Activated CD8-positive, alpha-beta T cell treated with anti-CD3 and anti-CD28 coated beads, Interleukin-2, amount 10 ng/mL, durations not matched to agents 7 days and 5 days (primary cell): ENCODE data around the gene FAM168A. TPM values are rescaled to one million over a fixed set of nuclear protein-coding genes. Genes with fewer than 3 reads are reported as not detected.

ENCODE experiments used
- ATAC-seq: fragments of 150-1000 bp; cut with Tn5 transposase; one replicate; pipeline ENCODE4 v1.10.0; 2021; ENCODE audit warnings: moderate library complexity
- CTCF ChIA-PET: fragments of 350-600 bp; sonication (Branson Sonifier 250); formaldehyde crosslinking; loops from one replicate; lab custom pipeline; 2021; ENCODE audit warnings: antibody characterized with exemption; lab: Charles Lee
- POLR2A ChIA-PET: fragments of 350-600 bp; sonication (Branson Sonifier 250); formaldehyde crosslinking; loops from one replicate; lab custom pipeline; 2021; ENCODE audit warnings: antibody characterized with exemption; lab: Charles Lee
- DNase-seq: peaks from one replicate; pipeline ENCODE4 v3.0.0-alpha.2; 2020
- H3K27ac Mint-ChIP-seq: one replicate; pipeline ENCODE4 v1.8.0; 2021; ENCODE audit warnings: mild to moderate bottlenecking, mixed read lengths
- H3K27me3 Mint-ChIP-seq: one replicate; pipeline ENCODE4 v1.8.0; 2021; ENCODE audit warnings: low read depth, mixed read lengths
- H3K36me3 Mint-ChIP-seq: one replicate; pipeline ENCODE4 v1.8.0; 2021; ENCODE audit warnings: low read depth, mixed read lengths
- H3K4me1 Mint-ChIP-seq: one replicate; pipeline ENCODE4 v1.8.0; 2021; ENCODE audit warnings: low read depth, mixed read lengths
- H3K4me3 Mint-ChIP-seq: one replicate; pipeline ENCODE4 v1.8.0; 2021; ENCODE audit warnings: mild to moderate bottlenecking, mixed read lengths
- H3K9me3 Mint-ChIP-seq: one replicate; pipeline ENCODE4 v1.8.0; 2022; ENCODE audit warnings: mixed read lengths; ENCODE audit not compliant: insufficient read depth
- total RNA-seq, 2 experiments: library from RNA; stranded (reverse); gene quantifications; one replicate each; pipeline ENCODE4 v1.2.3, GENCODE V29; 2021

FAM168A gene
- total RNA-seq, 2 experiments from 2014 or later = 25.9 to 27.8 TPM

DNA sequence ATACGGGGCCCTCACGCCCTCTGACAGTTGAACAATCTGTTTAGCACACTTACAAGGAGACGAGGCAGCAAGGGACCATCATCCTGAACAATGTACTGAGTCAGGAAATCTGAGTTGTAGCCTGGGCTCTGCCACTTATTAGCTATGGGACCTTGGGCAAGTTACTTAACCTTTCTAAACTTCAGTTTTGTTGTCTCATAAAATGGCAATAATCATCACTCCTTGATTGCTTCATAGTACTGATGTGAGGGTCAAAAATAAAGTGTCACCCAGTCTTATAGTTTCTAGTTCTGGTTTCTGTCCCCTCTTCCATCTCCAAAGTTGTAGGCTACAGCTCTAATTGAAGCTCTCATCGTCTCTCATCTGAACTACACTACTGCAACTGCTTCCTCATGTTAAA lies 175.0 kb downstream of the FAM168A start:
- CTCF ChIA-PET = interaction anchor here (1.1 to 1.4 kb wide), 4 partner anchors 12 to 203 kb away, joined by 3 to 5 read pairs (median 4); no protein-coding TSS in a partner anchor

DNA sequence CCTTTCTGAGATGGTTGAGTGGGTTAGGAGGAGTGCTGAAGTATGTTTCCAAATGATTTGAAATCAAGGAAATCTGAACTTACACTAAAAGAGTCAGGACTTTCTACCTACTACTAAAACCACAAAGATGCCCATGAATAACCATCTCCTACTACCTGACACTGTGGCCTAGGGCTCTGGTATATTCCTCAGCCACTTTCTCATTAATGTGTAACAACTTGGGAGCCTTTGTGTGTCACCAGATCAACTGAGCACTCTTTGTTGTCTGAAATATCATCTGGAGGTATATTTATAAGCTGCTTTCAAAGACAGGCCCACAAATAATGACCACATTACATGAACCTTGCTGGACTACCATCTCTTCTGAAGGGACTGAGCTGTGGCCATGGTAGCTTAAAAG lies 177.8 kb downstream of the FAM168A start:
- Mint-ChIP-seq H3K27ac (no peak overlapping the region), H3K4me3 (no peak overlapping the region), H3K9me3 (no peaks in the 10 kb centered on the region), H3K27me3 (no peaks in the 10 kb centered on the region), H3K36me3 (peaks cover 12% of the 10 kb centered on the region), H3K4me1 (peaks cover 2% of the 10 kb centered on the region)
- CTCF ChIA-PET = interaction anchor here (1.0 kb wide), 1 partner anchor 9 kb away, joined by 3 read pairs; no protein-coding TSS in a partner anchor
- DNase-seq (no peak), ATAC-seq (no peak)
- POLR2A ChIA-PET = no interaction called here

More for the DNA sequence above, 175.0 kb downstream of the FAM168A start:
- POLR2A ChIA-PET = interaction anchor here (1.0 kb wide), 1 partner anchor 38 kb away, joined by 3 read pairs; no protein-coding TSS in a partner anchor
- Mint-ChIP-seq H3K27ac (no peak overlapping the region), H3K27me3 (no peaks in the 10 kb centered on the region), H3K4me3 (no peak overlapping the region), H3K4me1 (peaks cover under 1% of the 10 kb centered on the region), H3K9me3 (no peaks in the 10 kb centered on the region), H3K36me3 (peaks cover 6% of the 10 kb centered on the region)
- no peak for DNase-seq
- no peak for ATAC-seq

DNA sequence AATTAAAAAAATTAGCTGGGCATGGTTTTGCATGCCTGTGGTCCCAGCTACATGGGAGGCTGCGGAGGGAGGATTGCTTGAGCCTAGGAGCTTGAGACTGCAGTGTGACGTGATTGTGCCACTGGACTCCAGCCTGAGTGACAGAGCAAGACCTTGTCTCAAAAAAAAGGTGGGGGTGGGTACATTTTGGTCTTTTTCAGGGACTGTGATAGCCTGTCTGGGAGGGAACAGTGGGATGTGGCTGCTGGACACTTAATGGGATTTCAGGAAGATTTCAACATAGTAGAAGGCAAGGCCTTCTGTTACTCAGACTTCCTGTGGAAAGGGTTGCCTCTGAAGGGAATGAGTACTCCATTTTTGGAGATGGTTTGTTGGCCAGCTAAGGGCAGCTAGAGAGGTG lies 181.1 kb downstream of the FAM168A start:
- POLR2A ChIA-PET = no interaction called here
- DNase-seq (no peak), ATAC-seq (no peak)
- H3K4me1 Mint-ChIP-seq = peaks cover 12% of the 10 kb centered on the region
- no peaks in the 10 kb centered on the region for H3K27me3 Mint-ChIP-seq
- H3K4me3 Mint-ChIP-seq = no peak overlapping the region
- CTCF ChIA-PET = interaction anchor here (1.1 to 2.6 kb wide), 3 partner anchors 10 to 66 kb away, joined by 3 to 17 read pairs (median 6); no protein-coding TSS in a partner anchor
- H3K27ac Mint-ChIP-seq = no peak overlapping the region
- H3K9me3 Mint-ChIP-seq = no peaks in the 10 kb centered on the region
- H3K36me3 Mint-ChIP-seq = peaks cover 19% of the 10 kb centered on the region

DNA sequence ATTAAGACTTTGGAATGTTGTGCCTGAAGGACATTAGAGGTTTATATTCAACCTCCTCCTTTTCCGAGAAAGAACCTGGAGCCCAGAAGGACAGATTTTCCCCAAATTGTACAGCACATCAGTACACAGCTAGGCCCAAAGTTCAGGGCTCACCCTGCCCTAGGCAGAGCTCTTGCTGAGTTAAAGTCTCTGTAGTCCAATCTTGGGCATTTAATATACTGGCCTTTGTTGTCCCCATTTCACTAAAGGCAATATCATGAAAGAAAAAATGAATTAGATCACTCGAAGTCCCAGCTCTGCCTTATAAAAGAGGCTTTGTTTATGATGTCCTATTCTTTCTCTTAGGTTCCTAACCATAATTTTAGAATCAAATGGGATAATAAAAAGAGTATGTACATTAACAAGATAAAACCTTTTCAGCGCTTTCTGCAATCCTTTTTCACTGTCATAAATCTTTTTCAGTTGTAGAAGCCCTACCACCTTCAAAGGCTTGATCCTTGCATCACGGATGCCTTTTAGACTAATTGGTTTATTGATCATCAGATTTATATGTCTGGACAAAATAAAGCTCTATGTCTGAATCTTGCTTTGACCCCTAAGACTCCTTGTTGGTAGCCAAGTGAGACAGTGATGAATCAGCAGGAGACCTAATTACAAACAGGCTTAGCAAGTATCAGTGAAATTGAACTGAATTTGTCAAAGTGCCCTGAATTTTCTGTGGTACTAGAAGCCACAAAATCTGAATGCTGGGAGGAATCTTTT lies 181.9 kb downstream of the FAM168A start:
- H3K36me3 Mint-ChIP-seq = peaks cover 19% of the 10 kb centered on the region
- ATAC-seq = no peak
- POLR2A ChIA-PET = no interaction called here

DNA sequence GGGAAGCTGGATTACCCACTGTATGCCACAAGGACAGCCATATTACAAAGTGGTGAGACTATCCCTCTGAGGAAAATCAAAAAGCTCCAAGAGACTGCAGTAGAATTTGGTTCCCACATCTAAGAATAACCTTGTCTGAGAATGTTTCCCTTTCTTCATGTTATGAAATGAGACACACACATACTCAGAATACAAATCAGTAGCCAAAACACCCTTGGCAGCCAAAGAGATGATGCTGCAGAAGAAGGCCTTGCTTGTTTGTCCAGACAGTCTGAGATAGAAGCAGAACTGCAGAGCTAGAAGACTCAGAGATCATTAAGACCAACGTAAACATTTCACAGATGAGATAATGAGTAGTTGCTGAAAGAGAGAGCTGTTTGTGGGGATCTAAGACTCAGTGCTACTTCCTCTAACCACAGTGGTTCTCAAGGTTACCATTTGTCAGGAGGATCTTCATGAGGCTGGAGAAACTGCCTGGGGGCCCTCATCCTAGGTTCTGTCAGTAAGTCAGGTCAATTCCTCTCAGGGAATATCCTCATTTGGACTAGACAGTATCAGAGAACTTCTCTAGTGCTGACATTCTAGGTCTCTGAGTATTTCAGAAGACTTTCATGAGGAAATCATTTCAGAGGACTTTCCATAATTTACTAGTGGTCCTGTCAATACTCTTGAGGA lies 182.8 kb downstream of the FAM168A start:
- DNase-seq = no peak
- no peaks in the 10 kb centered on the region for H3K9me3 Mint-ChIP-seq
- CTCF ChIA-PET = interaction anchor here (1.0 to 2.6 kb wide), 9 partner anchors 9 to 246 kb away, joined by 3 to 17 read pairs (median 5); no protein-coding TSS in a partner anchor
- ATAC-seq = peak; percentile 47
- H3K4me1 Mint-ChIP-seq = peaks cover 12% of the 10 kb centered on the region
- no peaks in the 10 kb centered on the region for H3K27me3 Mint-ChIP-seq
- peak overlapping the region; percentile 50 for H3K27ac Mint-ChIP-seq
- H3K4me3 Mint-ChIP-seq = no peak overlapping the region
- peaks cover 23% of the 10 kb centered on the region for H3K36me3 Mint-ChIP-seq
- POLR2A ChIA-PET = interaction anchor here (0.9 kb wide), 1 partner anchor 19 kb away, joined by 3 read pairs; no protein-coding TSS in a partner anchor

More for the DNA sequence above, 181.9 kb downstream of the FAM168A start:
- no peak overlapping the region for H3K27ac Mint-ChIP-seq
- DNase-seq = no peak
- H3K4me3 Mint-ChIP-seq = no peak overlapping the region
- no peaks in the 10 kb centered on the region for H3K27me3 Mint-ChIP-seq
- H3K9me3 Mint-ChIP-seq = no peaks in the 10 kb centered on the region
- CTCF ChIA-PET = interaction anchor here (1.0 to 2.6 kb wide), 8 partner anchors 9 to 246 kb away, joined by 3 to 17 read pairs (median 6); no protein-coding TSS in a partner anchor
- peaks cover 12% of the 10 kb centered on the region for H3K4me1 Mint-ChIP-seq

DNA sequence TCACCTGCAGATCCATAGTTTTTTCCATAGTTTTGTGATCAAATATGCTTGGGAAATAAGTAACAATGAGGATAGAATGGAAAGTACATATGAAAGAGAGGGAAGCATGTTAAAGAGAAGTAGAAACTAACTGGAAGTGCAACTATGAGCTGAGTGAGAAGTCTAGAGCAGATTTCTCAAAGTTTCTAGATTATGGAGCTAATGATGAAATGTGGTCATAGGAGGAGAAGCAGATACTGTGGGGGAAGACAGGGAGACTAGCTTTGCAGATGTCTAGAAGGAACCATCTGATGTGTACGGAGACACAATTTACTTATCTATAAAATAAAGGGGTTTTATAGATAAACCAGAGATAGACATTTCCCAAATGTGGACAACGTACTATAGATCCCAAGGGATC lies 184.7 kb downstream of the FAM168A start:
- Mint-ChIP-seq H3K4me3 (no peak overlapping the region), H3K27ac (no peak overlapping the region), H3K36me3 (peaks cover 29% of the 10 kb centered on the region), H3K4me1 (peaks cover 12% of the 10 kb centered on the region), H3K27me3 (no peaks in the 10 kb centered on the region), H3K9me3 (no peaks in the 10 kb centered on the region)
- POLR2A ChIA-PET = no interaction called here
- no peak for ATAC-seq
- CTCF ChIA-PET = interaction anchor here (0.9 to 1.6 kb wide), 5 partner anchors 62 to 249 kb away, joined by 3 to 4 read pairs (median 3); no protein-coding TSS in a partner anchor
- DNase-seq = no peak

DNA sequence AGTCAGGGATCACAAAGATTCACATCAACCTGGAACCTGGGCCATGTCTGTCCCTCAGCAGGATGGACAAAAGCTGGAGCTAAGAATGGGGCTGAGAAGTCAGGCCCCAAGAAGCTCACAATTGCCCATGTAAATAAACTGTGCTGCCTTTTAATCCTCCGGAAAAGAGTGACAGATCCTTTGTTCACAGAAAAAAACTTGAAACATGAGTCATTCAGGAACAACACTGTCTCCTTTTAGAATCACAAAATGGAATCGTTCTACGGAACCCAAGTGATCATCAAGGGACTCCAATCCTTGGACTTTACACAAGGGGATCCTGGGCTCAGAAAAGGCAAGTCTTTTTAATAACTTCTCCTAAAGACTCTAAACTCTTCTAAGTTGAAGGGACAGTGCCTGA lies 185.6 kb downstream of the FAM168A start:
- H3K36me3 Mint-ChIP-seq = peaks cover 27% of the 10 kb centered on the region
- POLR2A ChIA-PET = no interaction called here
- peaks cover 12% of the 10 kb centered on the region for H3K4me1 Mint-ChIP-seq
- CTCF ChIA-PET = interaction anchor here (1.4 to 2.3 kb wide), 3 partner anchors 19 to 248 kb away, joined by 4 to 6 read pairs (median 4); no protein-coding TSS in a partner anchor
- DNase-seq (no peak), ATAC-seq (no peak)
- no peak overlapping the region for H3K27ac Mint-ChIP-seq
- H3K4me3 Mint-ChIP-seq = no peak overlapping the region
- H3K27me3 Mint-ChIP-seq = no peaks in the 10 kb centered on the region
- H3K9me3 Mint-ChIP-seq = no peaks in the 10 kb centered on the region

DNA sequence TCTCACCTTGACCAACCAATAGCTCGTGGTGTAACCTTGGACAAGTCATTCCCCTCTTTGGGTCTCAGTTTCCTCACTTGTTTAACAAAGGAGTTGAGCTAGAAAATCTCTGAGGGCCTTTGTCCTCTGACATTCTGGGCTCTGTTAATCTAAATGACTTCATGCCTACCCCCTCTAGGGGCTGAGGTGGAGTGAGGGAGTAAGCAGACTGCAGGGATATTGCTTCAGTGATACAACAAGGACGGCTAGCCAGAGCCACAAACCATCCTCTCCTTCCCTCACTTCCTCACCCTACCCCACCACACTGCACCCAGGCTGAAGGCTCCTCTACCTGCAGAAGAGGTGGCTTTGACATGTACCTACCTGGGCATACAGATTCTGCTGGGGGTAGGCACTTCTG lies 186.9 kb downstream of the FAM168A start:
- Mint-ChIP-seq H3K9me3 (no peaks in the 10 kb centered on the region), H3K27me3 (no peaks in the 10 kb centered on the region), H3K36me3 (peaks cover 30% of the 10 kb centered on the region), H3K4me1 (peaks cover 12% of the 10 kb centered on the region), H3K4me3 (no peak overlapping the region), H3K27ac (peak overlapping the region; percentile 10)
- ChIA-PET POLR2A (interaction anchor here (0.7 to 1.2 kb wide), 2 partner anchors 10 to 72 kb away, joined by 5 read pairs; no protein-coding TSS in a partner anchor), CTCF (interaction anchor here (1.4 to 2.3 kb wide), 3 partner anchors 18 to 215 kb away, joined by 4 to 6 read pairs (median 6); no protein-coding TSS in a partner anchor)
- no peak for DNase-seq
- no peak for ATAC-seq

DNA sequence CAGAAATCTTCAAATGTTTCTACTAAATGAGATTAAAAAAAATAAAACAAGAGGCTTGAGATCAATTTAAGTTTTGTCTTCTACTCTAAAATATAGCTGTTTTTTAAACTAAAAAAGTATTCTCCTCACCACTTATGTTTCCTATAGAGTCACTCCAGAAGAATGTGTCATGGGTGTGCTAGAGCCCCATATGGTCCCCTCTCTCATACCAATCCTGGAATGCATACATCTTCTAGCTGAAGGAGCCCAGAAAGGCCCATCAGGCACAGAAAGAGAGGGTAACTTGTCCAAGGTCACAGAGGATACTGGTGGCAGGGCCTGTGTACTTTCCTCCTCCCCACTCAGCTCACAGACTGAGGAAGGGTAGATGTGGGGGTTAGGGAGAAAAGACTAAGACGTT lies 187.3 kb downstream of the FAM168A start:
- H3K27me3 Mint-ChIP-seq = no peaks in the 10 kb centered on the region
- CTCF ChIA-PET = interaction anchor here (0.8 to 2.3 kb wide), 5 partner anchors 12 to 215 kb away, joined by 3 to 6 read pairs (median 4); no protein-coding TSS in a partner anchor
- no peak overlapping the region for H3K4me3 Mint-ChIP-seq
- H3K36me3 Mint-ChIP-seq = peaks cover 30% of the 10 kb centered on the region
- ATAC-seq (no peak), DNase-seq (no peak)
- H3K9me3 Mint-ChIP-seq = no peaks in the 10 kb centered on the region
- POLR2A ChIA-PET = interaction anchor here (0.7 to 1.2 kb wide), 2 partner anchors 9 to 72 kb away, joined by 5 read pairs; no protein-coding TSS in a partner anchor
- H3K4me1 Mint-ChIP-seq = peaks cover 12% of the 10 kb centered on the region
- no peak overlapping the region for H3K27ac Mint-ChIP-seq

DNA sequence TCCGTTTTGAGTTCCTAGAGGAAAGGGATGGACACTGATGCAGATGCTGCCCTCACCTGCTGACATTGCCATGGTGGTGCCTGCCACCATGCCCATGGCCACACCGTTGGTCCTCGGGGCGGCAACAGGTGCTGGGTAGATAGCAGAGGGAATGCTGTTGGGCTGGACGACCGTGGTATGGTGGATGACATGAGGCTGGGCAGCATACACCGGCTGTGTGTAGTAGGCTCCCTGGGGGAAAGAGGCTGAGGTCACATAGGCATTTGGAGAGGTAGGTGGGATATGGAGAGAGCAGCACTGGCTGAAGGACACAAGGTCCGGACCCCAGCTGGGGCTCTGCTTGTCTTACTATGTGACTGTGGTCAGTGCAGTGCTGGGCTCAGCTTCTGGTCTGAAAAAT lies 188.5 kb downstream of the FAM168A start:
- Mint-ChIP-seq H3K27ac (no peak overlapping the region), H3K9me3 (no peaks in the 10 kb centered on the region), H3K4me1 (peaks cover 3% of the 10 kb centered on the region), H3K36me3 (peaks cover 37% of the 10 kb centered on the region), H3K27me3 (no peaks in the 10 kb centered on the region), H3K4me3 (no peak overlapping the region)
- ATAC-seq (no peak), DNase-seq (no peak)
- ChIA-PET CTCF (interaction anchor here (1.0 kb wide), 1 partner anchor 216 kb away, joined by 3 read pairs; no protein-coding TSS in a partner anchor), POLR2A (no interaction called here)

DNA sequence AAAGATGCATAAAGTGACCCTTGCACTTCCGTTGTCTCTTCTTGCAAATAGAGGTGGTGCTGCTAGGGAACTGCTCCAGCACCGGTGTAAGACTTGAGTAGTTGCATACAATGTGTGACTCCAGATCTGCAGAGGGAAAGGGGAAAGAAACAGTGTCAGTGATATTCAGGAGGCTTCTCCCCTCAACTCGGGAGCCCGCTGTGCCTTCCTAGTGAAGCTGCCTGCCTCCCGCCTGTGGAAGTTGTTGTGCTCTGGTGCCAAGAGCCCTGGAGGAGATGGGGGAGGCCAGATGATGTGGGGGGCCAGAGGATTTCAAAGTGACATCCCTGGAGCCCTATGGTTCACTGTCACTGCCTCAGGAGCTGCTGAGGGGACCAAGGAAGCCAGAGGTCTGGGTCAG lies 191.3 kb downstream of the FAM168A start:
- CTCF ChIA-PET = interaction anchor here (0.8 to 1.9 kb wide), 9 partner anchors 10 to 254 kb away, joined by 3 to 8 read pairs (median 4); no protein-coding TSS in a partner anchor
- POLR2A ChIA-PET = no interaction called here
- Mint-ChIP-seq H3K36me3 (peaks cover 32% of the 10 kb centered on the region), H3K9me3 (no peaks in the 10 kb centered on the region), H3K4me3 (no peak overlapping the region), H3K27me3 (no peaks in the 10 kb centered on the region), H3K4me1 (no peaks in the 10 kb centered on the region), H3K27ac (peak overlapping the region; percentile 4)
- no peak for ATAC-seq
- DNase-seq = no peak
